ENCODE results near the gene ILK.

ILK gene

DNA sequence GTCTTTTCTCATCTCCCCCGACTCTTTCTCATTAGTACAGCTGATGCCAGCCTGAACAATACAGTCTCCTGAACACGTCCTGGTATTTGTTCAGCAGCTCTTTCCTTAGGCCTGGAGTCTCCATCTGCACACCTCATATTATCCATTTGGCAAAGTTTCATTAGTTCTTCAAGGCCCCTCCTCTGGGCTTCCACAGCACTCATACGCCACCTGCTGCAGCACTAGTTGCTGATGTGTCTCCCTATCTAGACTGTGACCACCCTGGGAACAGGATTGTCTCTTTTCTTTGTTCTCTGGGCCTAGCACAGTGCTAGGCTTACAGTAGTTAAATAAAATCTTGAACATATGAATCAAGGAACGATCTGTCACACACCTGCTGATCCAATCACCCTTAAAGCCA, 34.9 kb downstream of the ILK start:
- DNase-seq = no peak

DNA sequence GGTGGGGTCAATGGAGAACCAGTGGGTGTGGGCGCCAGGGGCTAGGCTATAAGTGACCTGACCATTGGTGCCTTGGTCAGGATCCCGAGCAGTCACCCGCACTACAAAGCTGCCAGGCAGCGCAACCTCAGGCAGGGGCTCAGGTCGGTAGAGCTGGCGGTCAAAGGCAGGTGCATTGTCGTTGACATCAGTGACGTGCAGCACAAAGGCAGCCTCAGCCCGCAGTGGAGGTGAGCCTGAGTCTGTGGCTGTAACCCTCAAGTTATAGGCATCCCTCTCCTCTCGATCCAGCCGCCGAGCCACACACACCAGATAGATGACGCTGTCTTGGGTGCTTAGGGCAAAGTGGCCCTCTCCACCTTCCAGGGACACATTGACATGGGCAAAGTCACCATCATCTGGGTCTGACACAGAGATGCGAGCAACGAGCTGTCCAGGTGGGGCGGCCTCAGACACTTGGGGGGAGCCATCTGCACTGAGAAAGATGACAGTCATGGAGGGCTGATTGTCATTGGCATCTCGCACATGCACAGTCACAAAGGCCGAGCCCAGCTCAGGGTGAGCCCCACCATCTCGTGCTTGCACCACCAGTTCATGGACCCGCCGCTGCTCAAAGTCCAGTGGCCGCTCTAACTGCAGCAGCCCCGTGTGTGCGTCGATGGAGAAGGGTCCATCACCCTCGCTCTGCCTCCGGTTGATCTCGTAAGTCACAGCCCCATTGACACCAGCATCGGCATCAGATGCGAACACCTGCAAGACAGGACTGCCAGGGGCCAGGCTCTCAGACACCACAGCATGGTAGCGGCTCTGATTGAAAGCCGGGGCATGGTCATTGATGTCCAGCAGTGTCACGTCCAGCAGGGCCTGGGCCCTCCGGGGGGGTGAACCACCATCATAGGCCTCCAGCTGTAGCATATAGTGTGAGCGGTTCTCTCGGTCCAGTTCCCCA, 36.7 kb downstream of the ILK start:
- DNase-seq = no peak

DNA sequence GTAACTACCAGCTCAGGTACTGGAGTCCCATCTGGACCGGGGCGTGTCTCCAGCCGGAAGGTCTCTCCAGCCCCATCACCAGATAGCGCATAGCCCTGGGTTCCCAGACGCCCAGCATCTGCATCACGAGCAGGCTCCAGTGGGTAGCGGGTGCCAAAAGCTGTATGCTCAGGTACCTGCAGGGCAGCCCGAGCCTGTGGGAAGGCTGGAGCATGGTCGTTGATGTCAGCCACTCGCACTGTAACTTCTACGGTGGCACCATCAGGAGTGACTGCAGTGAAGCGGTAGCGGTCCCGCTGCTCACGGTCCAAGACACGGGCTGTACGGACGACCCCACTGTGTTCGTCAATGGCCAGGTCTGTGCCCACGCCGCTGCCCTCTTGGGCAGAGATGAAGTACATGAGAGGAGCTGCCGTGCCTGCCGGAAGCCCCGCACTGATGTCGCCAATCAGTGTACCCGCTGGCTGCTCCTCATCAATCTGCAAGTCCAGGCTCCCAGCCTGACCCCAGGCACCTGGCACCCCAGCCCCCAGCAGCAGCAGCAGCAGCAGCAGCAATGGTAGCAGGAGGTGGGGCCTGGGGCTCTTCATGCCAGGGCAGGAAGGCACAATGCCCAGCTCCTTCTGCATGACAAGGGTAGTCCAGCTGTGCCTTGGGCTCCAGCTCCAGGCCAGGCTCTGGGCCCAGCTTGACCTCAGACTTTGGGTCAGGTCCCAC, 37.6 kb downstream of the ILK start:
- no peak for DNase-seq

DNA sequence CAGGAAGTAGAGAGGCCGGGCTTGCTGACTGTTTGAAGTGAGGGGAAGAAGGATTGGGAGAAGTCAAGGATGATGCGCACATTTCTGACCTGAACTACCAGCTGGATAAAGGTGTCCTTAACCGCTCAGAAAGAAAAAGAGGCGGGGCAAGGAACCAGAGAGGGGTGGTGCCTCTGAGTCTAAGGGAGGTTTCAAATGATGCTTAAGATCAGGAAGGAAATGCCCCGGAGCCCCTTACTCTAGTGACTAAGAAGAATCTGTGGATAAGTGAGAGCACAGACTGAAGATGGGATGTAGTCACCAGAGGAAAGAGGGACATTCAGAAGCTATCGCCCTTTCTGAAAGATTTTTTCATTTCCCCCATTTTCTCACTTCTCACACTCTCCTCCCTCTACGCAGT, 39.4 kb downstream of the ILK start:
- no peak for DNase-seq

GRCh38 chr11:6646071-6646470, 42.5 kb downstream of the ILK start:
- DNase-seq = peak; percentile 83

DNA sequence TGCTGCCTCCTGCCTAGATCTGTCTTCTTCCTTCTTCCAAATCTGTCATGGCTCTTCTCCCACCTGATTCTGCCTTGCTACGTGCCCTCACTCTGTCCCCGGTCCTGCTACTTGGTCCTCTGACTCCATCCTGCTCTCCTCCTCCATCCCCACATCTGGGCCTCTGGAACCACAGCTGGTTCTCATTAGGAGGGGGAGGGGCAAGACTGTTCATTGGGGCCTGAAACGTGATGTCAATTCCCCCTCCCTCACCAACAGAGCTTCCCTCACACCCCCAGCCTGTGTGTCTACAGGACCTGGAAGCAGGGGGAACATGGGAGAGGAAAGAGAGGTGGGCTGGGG, 43.0 kb downstream of the ILK start:
- peak; percentile 93 for DNase-seq

DNA sequence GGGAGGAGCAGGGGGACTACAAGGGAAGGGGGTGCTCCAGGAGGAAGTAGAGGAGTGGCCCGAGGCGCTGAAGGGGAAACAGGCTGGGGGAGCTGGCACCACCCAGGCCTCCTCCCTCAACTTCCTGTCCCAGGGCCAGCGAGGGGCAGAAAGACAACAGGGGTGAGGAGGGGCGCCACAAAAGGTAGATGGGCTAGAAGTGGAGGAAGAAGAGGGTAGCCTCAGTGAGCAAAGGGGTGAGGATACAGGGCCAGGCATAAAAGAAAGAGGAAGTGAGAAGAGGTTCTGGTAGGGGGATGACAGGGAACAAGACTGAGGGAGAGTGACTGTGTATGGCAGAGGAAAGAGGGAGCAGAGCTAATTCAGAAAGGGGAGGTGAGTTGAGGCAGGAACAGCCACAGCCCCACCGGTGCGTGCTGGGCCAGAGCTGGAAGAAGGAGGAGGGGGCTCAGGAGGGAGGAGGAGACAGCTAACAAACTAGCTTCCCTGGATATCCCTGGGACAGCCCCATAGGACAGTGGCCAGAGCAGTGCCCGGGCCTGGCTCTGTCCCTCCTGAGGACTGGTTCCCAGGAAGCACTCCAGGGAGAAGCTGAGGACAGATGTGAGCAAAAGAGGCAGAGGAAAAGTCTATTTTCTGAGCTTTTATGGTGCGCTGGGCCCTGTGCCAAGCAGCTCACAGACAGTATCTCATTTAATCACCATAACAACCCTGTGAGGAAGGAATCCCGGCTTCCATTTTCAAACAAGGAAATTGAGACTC, 43.5 kb downstream of the ILK start:
- DNase-seq = peak; percentile 72

DNA sequence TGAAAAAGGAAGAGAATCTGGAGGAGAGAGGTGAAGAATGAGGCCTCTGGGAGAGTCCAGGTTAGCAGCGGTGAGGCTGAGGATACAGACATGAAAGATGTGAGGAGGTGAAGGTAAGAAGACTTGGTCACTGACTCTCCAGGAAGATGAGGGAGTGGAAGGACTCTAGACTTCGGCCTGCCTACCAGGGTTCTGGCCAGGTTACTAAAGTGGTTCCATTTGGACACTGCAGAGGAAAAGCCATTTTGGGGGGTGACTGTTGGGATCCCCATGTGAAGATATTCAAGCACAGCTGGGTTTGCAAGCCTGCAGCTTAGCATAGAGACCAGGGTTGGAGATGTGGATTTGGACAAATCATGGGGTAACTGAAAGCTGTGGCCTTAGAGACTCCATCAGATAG, 44.3 kb downstream of the ILK start:
- DNase-seq = no peak

DNA sequence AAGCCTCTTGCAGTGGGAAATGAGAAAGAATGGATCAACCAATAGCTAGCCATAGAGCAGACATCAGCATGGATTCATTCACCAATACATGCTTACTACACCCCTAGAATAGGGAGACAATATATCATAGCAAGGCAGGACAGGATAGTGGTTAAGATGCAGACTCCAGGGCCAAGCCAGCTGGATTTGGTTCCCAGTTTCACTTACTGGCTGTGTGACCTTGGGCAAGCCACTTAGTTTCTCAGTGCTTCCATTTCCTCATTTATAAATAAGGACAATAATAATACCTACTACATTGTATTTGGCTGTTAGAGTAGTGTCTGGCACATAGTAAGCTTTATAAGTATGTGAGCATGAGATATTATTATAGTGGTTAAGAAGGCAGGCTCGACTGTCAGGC, 44.9 kb downstream of the ILK start:
- no peak for DNase-seq

DNA sequence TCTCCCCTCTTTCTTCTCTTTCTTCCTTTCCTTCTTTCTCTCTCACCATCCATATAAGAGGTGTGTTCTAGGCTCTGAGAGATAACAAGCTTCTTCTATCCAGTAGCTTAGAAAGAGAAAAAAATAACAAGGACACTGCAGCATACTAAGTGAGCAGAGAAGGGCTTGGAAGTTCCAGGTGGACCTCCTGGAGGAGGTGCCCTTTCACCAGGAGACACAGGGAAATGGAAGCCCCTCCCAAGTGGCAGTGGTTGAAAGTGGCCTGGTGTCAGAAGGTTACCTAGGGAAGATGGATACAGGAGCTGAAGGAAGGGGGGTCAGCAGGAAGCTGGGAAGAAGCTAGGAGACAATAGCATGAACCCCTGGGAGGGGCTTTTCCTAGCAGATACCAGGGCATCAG, 46.5 kb downstream of the ILK start:
- no peak for DNase-seq

DNA sequence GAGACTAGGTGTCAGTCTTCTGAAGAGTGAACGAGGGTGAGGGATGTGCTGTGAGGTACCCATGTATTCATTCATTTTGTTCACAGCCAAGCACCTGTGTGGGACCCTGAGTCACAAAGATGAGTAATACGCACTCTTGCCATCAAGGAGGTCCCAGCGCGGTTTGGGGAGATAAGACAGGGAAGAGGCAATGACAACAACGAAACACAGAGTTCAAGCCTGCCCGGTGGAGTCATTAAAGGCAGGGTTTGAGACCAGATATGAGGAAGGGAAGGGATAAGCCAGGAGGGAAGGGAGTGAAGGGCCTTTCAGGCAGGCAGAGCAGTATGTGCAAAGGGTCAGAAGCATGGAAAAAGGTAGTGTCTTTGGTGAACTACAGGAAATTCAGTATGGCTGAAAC, 47.4 kb downstream of the ILK start:
- DNase-seq = no peak

- DNase-seq = no peak
Measured at GRCh38 chr11:6652182-6652581, 48.6 kb downstream of the ILK start.

- DNase-seq = no peak
Measured at GRCh38 chr11:6653097-6653496, 49.5 kb downstream of the ILK start.

GRCh38 chr11:6653656-6654055, 50.1 kb downstream of the ILK start:
- DNase-seq = no peak

DNA sequence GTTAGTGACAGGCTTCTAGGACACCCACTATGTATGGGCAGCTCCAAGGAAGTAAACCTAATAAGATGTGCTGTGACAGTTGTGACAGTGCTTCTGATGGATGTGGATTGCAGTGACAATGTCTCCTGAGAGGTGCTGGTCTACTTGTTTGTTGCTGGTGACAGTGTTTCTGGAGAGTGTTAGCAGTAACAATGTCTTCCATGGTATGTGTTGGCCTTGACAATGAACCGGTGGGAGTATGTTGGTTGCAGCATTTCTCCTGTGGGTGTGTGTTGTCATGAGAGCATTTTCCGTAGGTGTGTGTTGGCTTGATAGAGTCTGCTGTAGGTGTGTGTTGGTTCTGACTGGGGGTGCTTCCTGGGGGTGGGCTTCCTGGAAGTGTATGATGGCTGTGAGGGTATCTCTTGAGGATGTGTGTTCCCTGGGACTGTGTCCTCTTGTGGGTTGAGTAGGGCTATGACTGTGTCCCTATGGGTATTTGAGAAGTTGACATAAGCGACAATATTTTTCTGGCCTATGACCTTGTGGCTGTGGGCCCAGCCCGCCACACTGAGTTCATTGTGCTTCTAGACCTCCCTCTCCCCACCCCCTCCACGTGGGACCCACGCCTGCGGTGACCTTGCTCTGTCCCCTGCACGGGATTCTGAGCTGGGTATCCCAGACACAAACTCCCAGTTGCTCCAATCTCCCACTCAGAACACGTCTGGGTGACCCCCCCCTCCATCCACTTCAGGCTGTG, 50.9 kb downstream of the ILK start:
- DNase-seq = no peak

- DNase-seq = peak; percentile 69
Measured at GRCh38 chr11:6655020-6655789, 51.6 kb downstream of the ILK start.

- peak; percentile 82 for DNase-seq
Measured at GRCh38 chr11:6655790-6656583, 52.4 kb downstream of the ILK start, which contains the start of gene DCHS1. DCHS1 (minus strand) TSS chr11:6655809; CDS start chr11:6641613, 14,196 bp downstream.

- DNase-seq = no peak
Measured at GRCh38 chr11:6656584-6656915, 53.0 kb downstream of the ILK start.

GRCh38 chr11:6656936-6657335, 53.4 kb downstream of the ILK start:
- DNase-seq = no peak

- DNase-seq = no peak
Measured at GRCh38 chr11:6657346-6657745, 53.8 kb downstream of the ILK start.

- no peak for DNase-seq
Measured at GRCh38 chr11:6658647-6659046, 55.1 kb downstream of the ILK start.
